Upper lobe of left lung (tissue), 6 donors: ENCODE measurements around the gene IL6R. TPM values are rescaled to one million over a fixed set of nuclear protein-coding genes. Genes with fewer than 3 reads are reported as not detected.

Experiments used
- ATAC-seq, 2 donors: fragments of 200-7000 bp; cut with Tn5 transposase; one replicate each; pipeline ENCODE4 v1.9.1; 2022; ENCODE audit warnings: mild to moderate bottlenecking in 2 of 2, moderate library complexity in 2 of 2; ENCODE audit not compliant: low FRiP score in 2 of 2
- DNase-seq, 2 donors: peaks; one replicate each; pipeline ENCODE4 v3.0.0-alpha.2; 2019 to 2020
- H3K27ac ChIP-seq, 4 donors: fragments of 200-600 bp; sonication (generic); one replicate each; pipeline ENCODE4 v1.5.1; 2016 to 2019
- H3K27me3 ChIP-seq, 4 donors: fragments of 200-600 bp; sonication (generic); one replicate each; pipeline ENCODE4 v1.5.1; 2017 to 2019
- H3K36me3 ChIP-seq, 4 donors: fragments of 200-600 bp; sonication (generic); one replicate each; pipeline ENCODE4 v1.5.1; 2016 to 2019
- H3K4me1 ChIP-seq, 4 donors: fragments of 200-600 bp; sonication (generic); one replicate each; pipeline ENCODE4 v1.5.1; 2018 to 2019
- H3K4me3 ChIP-seq, 4 donors: fragments of 200-600 bp; sonication (generic); one replicate each; pipeline ENCODE4 v1.5.1; 2017 to 2019; ENCODE audit warnings: mild to moderate bottlenecking in 2 of 4, moderate library complexity in 1 of 4
- H3K9me3 ChIP-seq, 4 donors: fragments of 200-600 bp; sonication (generic); one replicate each; pipeline ENCODE4 v1.5.1; 2018 to 2019
- EP300 ChIP-seq, 4 donors: sonication (generic); formaldehyde crosslinking; IDR thresholded peaks; one replicate each; pipeline ENCODE4 v1.5.1; 2017; ENCODE audit warnings: antibody characterized with exemption in 4 of 4, control low read depth in 2 of 4
- POLR2A ChIP-seq, 4 donors: fragments of 450-650 bp; IDR thresholded peaks; one replicate each; pipeline ENCODE4 v1.5.1; 2016 to 2017; ENCODE audit warnings: antibody characterized with exemption in 4 of 4, mild to moderate bottlenecking in 2 of 4
- POLR2AphosphoS5 ChIP-seq, 2 donors: sonication (generic); formaldehyde crosslinking; IDR thresholded peaks; one replicate each; pipeline ENCODE4 v1.5.1; 2017; ENCODE audit warnings: antibody characterized with exemption in 2 of 2
- WGBS, 2 donors: methylation state at CpG; one replicate each; pipeline ENCODE4 v1.1.5; 2017 to 2018; 5-methylcytosine and 5-hydroxymethylcytosine counted together
- total RNA-seq, 6 donors: library from RNA; depleted of rRNA in 4 of 6; stranded (reverse); fragments of >200 nt in 4 of 6; gene quantifications; one replicate each; pipeline versions ENCODE4 v1.1.0 to v1.2.1, GENCODE V29; 2016 to 2021
- TF ChIP-seq, protein P1 (sequence below), 6 experiments: fragments of 450-650 bp in 4 of 6; fragments of 200-600 bp in 2 of 6; sonication (generic) in 2 of 6; IDR thresholded peaks; one replicate each; pipeline ENCODE4 v1.5.1; 2016 to 2019; ENCODE audit warnings: antibody characterized with exemption in 6 of 6
- donor health status: DM: no; HTN: no; CAD: no; lungs with moderate emphysema.
- donor health status: DM: no; HTN: yes; CAD: no; lungs with severe emphysema.

IL6R gene
- total RNA-seq, 6 donors from 2014 or later, result 59.6 to 126 (median 97.5) TPM

GRCh38 chr1:154492115-154492514 lies 87.0 kb downstream of the IL6R start:
- WGBS, 2 donors, result 63 to 72% methylated on average over 4 of the region's 4 CpGs
- ATAC-seq, result peak in 1 of 2 donors; percentile 23
- peak overlapping the region; percentile 19 to 84 (median 52) for H3K27ac ChIP-seq

DNA sequence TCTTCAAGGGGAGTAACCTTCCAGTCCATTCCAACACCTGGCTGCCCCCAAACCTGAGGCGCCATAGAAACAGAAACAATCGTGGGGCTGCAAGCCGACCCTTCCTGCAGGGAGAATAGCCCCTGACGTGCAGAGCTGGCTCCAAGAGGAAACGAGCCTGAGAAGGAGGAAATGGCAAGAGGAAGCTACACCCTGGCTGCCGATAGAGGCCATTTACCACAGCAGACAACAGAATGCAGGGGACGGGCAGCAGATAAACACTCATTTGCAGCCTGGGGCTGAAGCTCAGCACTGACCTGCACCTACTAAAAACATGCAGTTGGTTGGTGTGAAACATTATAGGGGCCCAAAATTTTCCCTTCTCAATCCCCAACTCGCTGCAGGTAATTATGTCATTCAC lies 88.1 kb downstream of the IL6R start:
- no peak overlapping the region for H3K4me3 ChIP-seq
- peak; percentile 68 to 72 for ATAC-seq
- WGBS, 2 donors, result 28 to 39% methylated on average over 8 of the region's 8 CpGs
- no peaks in the 10 kb centered on the region for H3K27me3 ChIP-seq
- no peaks in the 10 kb centered on the region for H3K9me3 ChIP-seq
- H3K27ac ChIP-seq, result peak overlapping the region; percentile 19 to 84 (median 52)
- peaks cover 74 to 85% (median 81%) of the 10 kb centered on the region in 4 donors for H3K4me1 ChIP-seq
- DNase-seq, result peak in 1 of 2 donors; percentile 63
- TF ChIP-seq POLR2AphosphoS5 (IDR thresholded peaks at IDR 0.05) (peak; percentile 72 to 80), POLR2A (IDR thresholded peaks at IDR 0.05) (no peak), EP300 (IDR thresholded peaks at IDR 0.05) (peak in 2 of 4 donors; percentile 46 to 74)
- TF ChIP-seq, protein P1, sequence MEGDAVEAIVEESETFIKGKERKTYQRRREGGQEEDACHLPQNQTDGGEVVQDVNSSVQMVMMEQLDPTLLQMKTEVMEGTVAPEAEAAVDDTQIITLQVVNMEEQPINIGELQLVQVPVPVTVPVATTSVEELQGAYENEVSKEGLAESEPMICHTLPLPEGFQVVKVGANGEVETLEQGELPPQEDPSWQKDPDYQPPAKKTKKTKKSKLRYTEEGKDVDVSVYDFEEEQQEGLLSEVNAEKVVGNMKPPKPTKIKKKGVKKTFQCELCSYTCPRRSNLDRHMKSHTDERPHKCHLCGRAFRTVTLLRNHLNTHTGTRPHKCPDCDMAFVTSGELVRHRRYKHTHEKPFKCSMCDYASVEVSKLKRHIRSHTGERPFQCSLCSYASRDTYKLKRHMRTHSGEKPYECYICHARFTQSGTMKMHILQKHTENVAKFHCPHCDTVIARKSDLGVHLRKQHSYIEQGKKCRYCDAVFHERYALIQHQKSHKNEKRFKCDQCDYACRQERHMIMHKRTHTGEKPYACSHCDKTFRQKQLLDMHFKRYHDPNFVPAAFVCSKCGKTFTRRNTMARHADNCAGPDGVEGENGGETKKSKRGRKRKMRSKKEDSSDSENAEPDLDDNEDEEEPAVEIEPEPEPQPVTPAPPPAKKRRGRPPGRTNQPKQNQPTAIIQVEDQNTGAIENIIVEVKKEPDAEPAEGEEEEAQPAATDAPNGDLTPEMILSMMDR (IDR thresholded peaks at IDR 0.05), result peak in 2 of 6 experiments; percentile 10 to 13
- peaks cover 0 to 13% (median 5%) of the 10 kb centered on the region in 4 donors for H3K36me3 ChIP-seq

More at GRCh38 chr1:154492115-154492514, 87.0 kb downstream of the IL6R start:
- Histone ChIP-seq H3K4me1 (peaks cover 71 to 80% (median 79%) of the 10 kb centered on the region in 4 donors), H3K9me3 (no peaks in the 10 kb centered on the region), H3K36me3 (peaks cover 0 to 23% (median 5%) of the 10 kb centered on the region in 4 donors), H3K4me3 (no peak overlapping the region), H3K27me3 (no peaks in the 10 kb centered on the region)
- TF ChIP-seq POLR2AphosphoS5 (IDR thresholded peaks at IDR 0.05) (no peak), POLR2A (IDR thresholded peaks at IDR 0.05) (no peak)
- TF ChIP-seq, protein P1 (IDR thresholded peaks at IDR 0.05), result no peak
- no peak for DNase-seq

GRCh38 chr1:154495496-154496273 lies 90.5 kb downstream of the IL6R start:
- ATAC-seq, result no peak
- no peaks in the 10 kb centered on the region for H3K9me3 ChIP-seq
- H3K36me3 ChIP-seq, result peaks cover 0 to 13% (median 0%) of the 10 kb centered on the region in 4 donors
- no peak for TF ChIP-seq EP300 (IDR thresholded peaks at IDR 0.05)
- 54 to 64% methylated on average over 8 of the region's 8 CpGs for WGBS, 2 donors
- H3K4me1 ChIP-seq, result peaks cover 61 to 79% (median 73%) of the 10 kb centered on the region in 4 donors
- no peak for DNase-seq
- peak overlapping the region; percentile 5 to 84 (median 56) for H3K27ac ChIP-seq
- H3K27me3 ChIP-seq, result no peaks in the 10 kb centered on the region
- no peak overlapping the region for H3K4me3 ChIP-seq

- peaks cover 55 to 77% (median 70%) of the 10 kb centered on the region in 4 donors for H3K4me1 ChIP-seq
These were observed 91.2 kb downstream of the IL6R start for GRCh38 chr1:154496383-154496782.

More at GRCh38 chr1:154496383-154496782, 91.2 kb downstream of the IL6R start:
- Histone ChIP-seq H3K27me3 (peaks cover 0 to under 1% (median 0%) of the 10 kb centered on the region in 4 donors), H3K4me3 (no peak overlapping the region), H3K36me3 (peaks cover 0 to 11% (median 0%) of the 10 kb centered on the region in 4 donors), H3K9me3 (no peaks in the 10 kb centered on the region), H3K27ac (peak overlapping the region; percentile 18 to 84 (median 56))
- peak in 1 of 2 donors; percentile 10 for TF ChIP-seq POLR2AphosphoS5 (IDR thresholded peaks at IDR 0.05)
- TF ChIP-seq EP300 (IDR thresholded peaks at IDR 0.05), result no peak
- TF ChIP-seq, protein P1 (IDR thresholded peaks at IDR 0.05), result no peak
- no peak for TF ChIP-seq POLR2A (IDR thresholded peaks at IDR 0.05)
- DNase-seq, result peak in 1 of 2 donors; percentile 50
- ATAC-seq, result no peak
- 41 to 56% methylated on average over 5 of the region's 5 CpGs for WGBS, 2 donors
